Activated T-helper 9 cell treated with anti-CD3 and anti-CD28 coated beads, Interleukin-2, amount 50 U/mL, for 16 hours (primary cell): Measurements from ENCODE around the gene PCMTD2.

ENCODE experiments used
- DNase-seq: peaks from one replicate; pipeline ENCODE4 v3.0.0-alpha.2; 2020; ENCODE audit warnings: low read depth

The PCMTD2 gene

DNA sequence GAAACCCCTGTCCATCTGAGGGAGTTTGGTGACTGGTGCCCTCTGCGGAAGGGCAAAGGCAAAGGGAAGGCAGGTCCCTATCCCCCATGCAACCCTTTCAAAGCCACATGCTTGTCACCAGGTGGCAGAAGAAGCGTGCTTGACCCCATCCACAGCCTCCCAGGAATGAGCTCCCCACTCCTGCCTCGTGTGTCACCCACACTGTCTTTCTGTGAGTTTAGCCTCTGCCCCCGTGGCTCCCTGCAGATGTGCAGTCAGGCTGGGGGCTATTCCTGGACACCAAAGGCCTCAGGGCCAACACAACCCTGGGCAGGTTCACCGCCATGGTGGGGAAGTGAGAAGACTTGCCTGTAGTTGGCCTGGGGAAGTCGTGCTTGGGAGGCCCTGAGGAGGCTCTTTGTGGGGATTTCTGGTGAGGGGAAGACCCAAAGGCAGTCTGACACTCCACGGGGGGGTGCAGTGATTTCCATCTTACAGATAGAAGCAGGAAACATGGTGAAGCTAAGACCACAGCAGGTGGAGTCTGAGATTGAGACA lies 16.6 kb upstream of the PCMTD2 start:
- DNase-seq = no peak

DNA sequence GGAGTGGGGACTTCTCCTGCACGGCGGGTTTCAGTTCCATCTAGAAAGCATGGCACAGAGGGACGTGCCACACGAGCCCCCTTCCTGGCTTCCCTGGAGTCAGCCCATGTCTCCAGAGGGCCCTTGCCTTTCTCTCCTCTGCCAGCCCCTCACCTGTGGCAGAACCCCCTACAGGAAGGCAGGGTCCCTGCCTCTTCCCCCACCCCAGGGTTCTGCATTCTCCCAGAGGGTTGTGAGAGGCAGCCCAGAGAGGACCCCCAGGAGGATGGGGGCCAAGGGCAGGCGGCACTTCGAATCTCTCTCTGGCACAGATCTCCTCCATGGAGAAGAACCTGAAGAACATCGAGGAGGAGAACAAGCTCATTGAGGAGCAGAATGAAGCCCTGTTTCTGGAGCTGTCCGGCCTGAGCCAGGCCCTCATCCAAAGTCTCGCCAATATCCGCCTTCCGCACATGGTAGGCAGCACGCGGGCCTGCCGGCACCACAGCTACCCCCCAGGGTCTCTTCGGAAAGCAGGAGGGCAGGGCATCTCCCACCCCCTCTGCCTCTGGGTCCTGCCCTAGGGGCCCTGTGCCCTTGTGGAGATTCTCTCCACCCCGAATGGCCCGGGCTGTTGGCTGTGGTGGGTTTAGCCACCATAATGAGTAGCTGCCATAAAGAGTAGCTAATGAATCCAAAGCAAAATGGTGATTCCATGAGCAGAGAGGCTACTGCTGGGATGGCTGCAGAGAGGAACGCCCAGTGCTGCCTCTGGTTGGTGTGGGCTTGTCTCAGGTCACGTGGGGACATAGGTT lies 15.9 kb upstream of the PCMTD2 start:
- no peak for DNase-seq

DNA sequence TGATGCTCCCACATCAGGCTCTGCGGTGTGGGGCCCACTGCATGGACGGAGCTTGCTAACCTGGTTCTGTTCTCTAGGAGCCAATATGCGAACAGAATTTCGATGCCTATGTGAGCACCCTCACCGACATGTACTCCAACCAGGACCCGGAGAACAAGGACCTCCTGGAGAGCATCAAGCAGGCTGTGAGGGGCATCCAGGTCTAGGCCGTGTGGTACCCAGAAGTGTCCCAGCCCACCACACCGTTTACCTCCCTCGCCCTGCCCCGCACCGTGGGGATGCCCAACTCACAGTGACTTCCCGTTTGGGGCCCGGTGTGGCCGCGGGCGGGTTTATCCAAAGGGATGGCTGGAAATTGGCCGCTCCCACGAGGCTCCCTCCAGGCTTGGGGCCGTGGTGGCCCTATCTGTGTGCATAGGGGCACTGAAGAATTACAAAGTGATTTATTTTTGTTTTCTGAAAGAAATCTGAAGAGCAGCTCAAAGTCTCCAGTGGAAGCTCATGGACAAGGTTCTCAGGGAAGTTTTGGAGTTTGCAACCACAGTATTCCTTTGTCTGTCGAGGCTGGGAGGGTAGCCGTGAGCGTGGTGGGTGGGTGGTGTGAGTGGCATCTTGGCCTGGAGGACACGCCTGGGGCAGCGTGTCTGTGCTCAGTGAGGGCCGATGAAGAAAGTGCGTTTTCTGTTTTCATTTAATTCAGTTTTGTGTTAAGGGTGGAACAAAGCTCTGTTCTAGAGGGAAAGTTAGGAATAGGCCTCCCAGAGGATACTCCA lies 15.1 kb upstream of the PCMTD2 start:
- no peak for DNase-seq

DNA sequence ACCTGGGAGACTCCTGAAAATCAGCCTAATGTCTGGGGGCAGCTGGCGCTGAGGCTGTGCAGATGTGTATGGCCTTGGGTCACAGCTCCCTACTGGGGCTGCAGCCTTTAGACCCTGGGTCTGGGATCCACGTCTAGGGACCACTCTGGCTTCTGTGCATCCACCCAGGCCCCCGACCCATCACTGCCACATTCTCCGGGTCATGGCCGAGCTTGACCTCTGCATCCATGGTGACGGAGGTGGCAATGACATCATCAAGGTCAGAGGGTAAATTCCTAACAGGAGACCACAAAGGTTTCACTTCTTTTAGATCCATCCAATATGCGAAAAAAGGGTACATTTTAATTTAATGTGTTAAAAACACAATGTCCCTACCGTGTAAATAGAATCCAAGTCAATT lies 14.5 kb upstream of the PCMTD2 start:
- DNase-seq = no peak

DNA sequence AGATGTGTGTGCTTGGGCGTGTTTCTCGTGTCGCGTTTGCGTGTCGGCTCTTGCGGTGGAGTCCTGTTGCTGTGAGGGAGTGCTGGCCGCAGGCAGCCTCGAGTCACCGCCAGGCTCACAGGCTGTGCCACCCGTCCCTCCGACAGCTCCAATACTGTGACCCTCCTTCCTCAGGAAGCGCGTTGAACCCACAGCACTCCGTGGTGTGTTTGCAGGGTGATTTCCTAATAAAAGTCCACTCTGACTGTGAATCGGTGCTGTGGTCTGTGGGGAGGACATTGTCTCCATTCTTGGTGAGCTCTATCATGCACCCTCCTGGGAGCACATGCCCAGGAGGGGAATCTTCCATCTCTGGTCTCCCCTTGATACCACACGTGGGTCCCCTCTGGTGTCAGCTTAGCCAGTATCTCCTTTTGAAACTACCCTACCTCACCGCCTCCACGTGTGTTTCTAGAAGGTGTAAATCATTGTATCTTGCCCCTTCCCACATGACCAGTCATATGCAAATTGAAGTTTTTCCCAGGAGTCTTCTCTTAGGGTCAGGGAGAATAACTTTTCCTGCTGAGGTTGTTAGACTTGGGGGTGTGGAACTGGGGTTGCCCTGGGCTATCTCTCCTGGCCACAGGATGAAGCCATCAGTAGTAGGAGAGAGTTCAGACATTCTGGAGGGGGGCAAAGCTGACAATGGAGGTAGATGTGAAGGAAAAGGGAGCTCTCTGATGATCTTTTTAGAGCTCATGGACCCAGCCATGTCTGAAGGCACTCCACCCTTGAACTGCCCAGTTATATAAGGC lies 13.3 kb upstream of the PCMTD2 start:
- no peak for DNase-seq

DNA sequence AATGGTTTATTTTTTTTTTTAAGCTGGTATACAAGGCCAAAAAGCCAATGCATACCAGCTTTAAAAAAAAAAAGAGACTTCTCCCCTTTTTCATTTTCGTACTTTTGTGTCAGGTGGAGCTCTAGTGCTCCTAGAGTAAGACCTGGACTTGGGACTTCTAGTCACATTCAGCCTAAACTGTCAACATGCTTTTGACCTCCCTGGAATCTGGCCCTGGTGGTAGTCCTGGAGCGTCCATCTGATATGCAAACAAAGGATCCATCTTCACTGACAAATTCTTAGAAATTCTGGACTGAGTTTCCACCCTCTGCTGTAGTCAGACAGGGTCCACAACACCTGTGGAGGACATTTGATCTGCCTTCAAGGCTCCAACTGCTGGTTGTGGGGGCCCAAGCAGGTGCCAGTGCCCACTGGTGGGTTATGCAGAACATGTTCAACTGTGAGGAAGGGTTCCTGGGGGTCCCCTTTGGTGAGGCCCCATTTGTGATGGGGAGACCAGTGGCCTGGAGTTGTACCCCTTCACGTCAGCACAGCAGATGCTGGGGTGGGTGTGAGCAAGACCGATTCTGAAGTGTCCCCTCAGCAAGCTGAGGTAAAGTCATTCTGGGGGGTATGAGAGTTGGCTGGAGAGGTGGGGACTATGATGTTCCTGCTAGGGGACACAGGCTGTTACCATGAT lies 12.6 kb upstream of the PCMTD2 start:
- DNase-seq = no peak

DNA sequence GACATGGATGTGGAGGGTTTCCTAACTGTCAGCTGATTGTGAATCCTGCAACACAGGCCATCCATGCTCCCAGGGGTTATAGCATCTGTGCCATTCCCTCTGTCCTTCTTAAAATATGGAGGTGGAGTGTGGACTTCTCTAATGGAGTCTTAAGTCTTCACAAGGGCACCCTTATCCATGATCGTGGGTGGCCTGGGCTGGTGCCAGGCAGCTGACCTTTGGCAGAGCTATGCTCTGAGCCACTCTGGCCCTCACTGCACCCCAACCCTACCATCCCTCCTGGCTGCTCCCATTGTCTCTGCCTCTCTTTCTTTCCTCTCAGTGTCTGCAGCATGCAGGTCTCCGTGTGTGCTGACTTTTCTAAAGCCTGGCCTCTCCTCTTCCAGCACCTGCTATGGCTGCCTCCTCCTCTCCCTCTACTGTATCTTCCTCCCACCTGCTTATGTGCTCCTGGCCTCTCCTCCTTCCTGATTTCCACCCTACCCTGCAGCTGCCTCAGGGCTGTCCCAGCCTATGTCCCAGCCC lies 11.2 kb upstream of the PCMTD2 start:
- no peak for DNase-seq

DNA sequence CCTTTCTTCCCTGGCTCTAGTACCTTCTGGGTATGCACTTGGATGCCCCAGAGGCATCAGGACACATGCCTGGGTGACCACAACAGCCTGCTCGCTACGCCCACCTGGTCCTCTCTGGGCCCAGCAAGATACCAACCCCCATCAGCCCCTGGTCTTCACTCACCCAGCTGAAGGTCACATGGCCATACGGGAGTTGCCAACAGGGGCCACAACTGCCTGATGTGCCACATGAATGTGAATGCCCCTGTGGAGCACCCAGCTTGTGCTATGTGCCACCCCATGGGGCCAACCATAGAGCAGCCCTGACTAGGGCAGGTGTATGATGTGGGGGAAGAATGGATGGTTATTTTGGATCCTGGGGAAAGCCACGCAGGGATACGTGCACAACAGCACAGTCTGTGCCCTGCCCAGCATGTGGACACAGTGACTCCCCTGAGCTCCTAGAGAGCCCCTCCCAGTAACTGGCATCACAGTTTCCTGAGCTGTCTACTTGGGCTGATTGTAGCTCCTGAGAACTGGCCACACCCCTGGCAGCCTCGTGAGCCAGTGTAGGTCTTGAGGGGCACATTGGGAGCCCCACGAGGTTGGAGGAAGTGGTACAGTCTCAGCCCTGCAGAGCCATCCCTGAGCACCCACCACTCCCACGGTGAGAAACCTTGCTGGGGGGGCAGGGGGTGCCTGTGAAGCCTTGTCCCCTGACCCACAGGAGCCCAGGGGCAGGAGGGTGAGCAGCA lies 10.5 kb upstream of the PCMTD2 start:
- DNase-seq = no peak

DNA sequence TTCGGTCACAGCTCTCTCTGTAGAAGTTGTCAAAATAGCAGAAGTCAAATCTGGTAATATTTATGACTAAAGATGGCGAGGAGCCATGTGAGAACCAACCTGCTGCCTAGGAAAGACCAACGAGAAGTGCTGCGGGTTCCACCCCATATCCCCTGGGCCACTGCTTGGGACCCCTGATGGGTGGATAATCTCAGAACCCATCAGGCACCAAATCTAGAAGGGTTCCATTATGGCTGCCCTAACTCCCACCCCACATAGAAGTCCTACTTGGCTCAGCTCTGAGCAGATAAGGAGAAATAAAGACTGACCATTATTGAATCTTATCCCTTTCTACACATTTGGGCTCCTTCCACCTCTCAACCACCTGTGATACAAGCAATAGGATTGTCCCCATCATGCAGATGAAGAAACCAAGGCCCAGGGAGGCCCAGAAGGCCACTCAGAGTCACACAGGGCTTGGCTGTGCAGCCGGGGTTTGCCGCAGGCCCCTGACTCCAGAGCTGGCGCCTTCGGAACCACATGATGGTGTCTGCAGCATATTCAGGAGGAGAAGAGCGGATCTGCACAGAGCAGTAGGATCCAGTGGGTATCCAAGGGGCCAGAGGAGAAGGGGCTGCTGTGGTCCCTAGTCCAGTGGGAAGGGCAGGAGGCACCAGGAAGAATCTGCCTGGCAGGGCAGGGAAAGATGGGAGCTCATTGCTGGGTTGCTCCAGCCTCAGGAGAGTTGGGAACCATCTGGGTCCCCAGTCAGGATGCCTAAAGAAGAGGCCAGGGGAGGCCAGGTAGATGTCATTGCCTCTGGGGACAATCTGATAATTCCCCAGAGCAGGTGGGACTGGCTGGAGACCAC lies 9.6 kb upstream of the PCMTD2 start:
- DNase-seq = no peak

DNA sequence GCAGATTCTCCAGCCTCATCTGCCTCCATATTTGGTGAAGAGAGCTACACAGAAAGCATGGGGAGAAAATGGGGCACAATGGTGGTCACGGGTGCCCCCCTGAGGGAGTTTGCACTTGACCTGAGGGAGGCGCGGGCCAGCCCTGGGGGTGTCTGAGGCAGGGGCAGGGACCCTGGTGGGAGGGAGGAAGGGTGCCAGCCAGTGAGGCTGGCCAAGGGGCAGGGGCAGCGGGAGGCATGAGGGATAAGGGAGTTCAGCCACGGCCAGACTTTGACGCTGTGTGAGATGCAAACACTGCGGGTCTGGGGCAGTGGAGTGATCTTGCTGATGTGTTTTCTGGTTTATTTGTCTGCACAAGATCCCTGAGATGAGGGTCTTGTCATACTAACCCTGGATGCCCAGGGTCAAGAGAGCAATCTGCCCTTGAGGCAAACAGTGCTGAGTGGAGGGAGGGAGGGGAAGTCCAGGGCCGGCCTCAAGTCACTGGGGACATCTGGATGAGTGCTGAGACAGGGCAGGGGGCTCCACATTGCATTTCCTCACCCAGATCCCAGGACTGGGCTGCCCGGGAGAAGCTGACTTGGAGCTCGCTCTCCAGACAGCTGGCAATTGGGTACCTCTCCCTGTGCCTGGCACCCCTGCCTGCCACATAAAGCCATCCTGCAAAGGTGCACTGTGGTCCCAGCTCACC lies 8.8 kb upstream of the PCMTD2 start:
- no peak for DNase-seq

DNA sequence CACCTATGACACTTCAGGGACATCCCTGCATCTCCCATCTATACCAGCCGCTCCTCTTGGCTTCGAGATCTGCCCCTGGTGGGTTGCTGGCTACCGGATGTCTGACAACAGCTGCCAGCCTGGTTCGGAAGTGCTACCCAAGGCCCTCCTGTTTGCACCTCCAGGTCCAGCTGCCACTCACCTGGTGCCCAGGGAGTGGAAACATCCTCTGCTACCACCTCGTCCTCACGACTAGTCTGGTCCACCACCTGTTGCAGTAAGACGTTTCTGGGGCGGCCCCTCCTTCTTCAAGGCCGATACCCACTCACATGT lies 8.3 kb upstream of the PCMTD2 start:
- DNase-seq = no peak

DNA sequence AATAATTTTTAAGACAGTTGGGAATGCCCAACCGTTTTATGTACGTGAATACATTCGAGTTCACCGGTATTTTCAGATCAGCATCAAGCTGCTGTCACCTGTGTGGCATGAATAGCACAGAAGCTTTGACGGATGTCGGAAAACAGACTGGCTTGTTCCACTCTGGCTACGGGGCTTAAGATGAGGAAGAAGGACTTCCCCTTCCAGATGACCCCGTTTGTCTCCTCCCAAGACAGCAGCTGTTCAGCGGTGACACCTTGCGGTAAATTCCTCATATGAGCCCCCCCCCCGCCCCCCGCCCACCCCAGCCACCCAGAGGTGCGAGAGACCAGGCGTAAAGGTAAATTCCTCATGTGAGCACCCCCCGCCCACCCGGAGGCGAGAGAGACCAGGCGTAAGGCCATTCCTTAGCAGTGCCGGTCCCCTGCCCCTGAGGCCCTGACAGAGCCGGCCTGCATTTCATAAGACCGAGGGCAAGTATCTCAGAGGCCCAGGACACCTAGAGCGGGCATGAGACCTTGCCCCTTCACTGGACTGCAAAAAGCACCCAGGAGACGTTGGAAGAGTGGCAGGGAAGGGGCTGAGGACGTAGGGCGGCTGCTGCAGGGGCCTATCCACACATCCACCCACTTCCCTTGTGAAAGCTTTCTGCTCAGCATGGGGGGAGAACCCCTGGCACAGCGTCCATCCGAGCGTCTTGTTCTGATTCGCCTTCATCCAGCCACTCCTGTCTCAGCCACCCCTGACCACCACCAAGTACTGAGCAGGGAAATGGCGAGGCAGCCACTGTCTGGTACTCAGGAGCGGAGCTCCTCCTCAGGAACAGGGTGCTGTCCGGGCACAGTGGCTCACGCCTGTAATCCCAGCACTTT lies 7.3 kb upstream of the PCMTD2 start:
- DNase-seq = no peak

DNA sequence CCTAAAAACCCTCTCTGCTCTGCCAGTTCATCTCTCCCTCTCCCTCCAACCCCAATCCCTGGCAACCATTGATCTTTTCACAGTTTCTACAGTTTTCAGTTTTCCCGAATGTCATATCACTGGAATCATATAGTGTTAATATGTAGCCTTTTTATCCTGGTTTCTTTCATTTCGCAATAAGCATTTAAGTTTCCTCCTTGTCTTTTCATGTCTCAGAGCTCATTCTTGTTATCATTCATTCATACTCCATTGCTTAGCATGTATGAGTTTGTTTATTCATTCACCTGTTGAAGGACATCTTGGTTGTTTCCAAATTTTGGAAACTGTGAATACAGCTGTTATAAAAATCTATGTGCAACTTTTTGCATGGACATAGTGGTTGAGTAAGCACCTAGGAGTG lies 5.5 kb upstream of the PCMTD2 start:
- no peak for DNase-seq

DNA sequence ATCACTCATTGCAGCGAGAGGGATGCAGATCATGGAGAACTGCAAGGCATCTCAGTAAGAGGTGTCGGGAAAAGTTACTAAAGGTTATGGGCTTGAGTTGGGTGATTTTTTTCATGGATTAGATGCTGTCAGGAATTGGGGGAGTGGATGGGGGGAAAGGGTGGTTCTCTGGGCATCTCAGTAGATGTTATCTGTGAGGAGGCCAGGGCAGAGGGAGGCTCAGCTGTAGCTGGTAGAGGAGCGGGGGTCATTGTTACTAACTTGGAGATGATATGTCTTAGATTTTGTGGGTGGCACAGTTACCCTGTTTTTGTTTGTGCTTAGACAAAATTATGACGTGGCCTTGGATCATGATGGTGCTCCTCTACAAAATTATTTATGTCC lies 2.6 kb upstream of the PCMTD2 start:
- DNase-seq = no peak

DNA sequence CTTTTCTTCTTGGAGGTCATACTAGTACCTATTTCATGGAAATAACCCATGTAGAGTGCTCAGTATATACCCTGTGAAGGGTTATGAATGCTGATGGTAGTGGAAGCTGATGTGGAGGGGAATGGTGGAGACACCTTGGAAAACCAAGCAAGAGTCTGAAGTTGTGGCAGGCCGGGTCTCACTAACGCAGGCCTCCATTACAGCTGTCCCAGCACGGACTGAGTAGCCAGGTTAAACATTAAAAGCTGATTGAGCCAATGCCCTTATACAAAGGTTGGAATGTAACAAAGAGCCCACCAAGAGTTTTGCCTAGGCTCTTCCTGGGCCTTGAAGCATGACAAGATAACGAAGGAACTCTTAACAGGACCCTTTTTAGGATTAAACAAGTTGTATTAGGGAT lies 2.1 kb upstream of the PCMTD2 start:
- DNase-seq = no peak

DNA sequence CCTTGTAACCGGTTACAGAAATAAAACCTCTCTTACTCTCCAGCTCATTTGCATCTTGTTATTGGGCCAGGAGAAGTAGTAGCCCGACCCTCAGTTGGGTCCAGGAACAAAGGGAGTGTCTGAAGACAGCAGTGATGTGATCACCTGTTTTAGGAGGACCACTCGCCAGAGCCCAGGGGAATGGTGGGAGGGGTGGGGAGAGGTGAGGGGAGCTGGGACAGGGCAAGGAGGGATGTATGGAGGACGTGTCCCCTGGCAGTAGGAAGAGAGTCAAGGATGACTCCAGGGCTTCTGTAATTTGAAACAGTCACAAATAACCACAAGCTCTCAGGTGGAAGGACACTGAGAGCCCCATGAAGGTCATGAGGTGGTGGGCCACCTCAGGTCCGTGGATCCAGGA lies 1.4 kb upstream of the PCMTD2 start:
- no peak for DNase-seq

DNA sequence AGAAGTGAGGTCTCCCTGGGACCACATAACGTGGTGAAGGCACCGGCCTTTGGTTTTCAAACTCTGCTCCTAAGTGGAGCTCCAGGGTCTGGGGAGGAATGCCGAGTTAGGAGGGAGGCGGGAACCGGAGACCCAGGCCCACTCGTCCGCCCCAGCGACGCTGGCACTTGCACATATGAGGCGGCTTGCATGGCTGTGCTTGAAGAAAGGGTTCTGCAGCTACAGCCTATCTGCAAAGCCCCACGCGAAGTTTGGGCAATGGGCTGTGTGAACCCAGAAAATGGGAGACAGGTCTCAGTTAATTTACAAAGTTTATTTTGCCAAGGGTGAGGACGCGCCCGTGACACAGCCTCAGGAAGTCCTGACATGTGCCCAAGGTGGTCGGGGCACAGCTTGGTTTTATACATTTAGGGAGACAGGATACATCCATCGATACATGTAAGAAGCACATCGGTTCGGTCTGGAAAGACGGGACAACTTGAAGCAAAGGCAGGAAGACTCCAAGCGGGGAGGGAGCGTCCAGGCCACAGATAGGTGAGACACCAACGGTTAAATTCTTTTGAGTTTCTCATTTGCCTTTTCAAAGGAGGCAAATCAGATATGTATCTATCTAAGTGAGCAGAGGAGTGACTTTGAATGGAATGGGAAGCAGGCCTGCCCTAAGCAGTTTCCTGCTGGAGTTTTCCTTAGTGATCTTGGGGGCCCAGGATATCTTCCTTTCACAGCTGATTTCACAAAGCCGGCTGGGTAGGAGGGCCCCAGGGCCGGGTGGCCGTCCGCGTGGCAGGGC lies 782 bp upstream of the PCMTD2 start:
- DNase-seq = no peak
